Urothelium cell line (cell line): ENCODE results near the gene LY6G5C.
"Not testable (repeated sequence)": the region's sequence is repeated elsewhere in the genome, so short reads cannot be mapped to it uniquely, and the experiment has no call there.

ENCODE experiments used
- DNase-seq: peaks from one replicate; pipeline ENCODE4 v3.0.0; 2011; ENCODE audit warnings: low spot score, mixed read lengths
- FAIRE-seq: peaks from 2 replicates; lab custom pipeline; 2011; peaks lifted over from hg19 to GRCh38; lab: Jason Lieb, UNC

LY6G5C gene

DNA sequence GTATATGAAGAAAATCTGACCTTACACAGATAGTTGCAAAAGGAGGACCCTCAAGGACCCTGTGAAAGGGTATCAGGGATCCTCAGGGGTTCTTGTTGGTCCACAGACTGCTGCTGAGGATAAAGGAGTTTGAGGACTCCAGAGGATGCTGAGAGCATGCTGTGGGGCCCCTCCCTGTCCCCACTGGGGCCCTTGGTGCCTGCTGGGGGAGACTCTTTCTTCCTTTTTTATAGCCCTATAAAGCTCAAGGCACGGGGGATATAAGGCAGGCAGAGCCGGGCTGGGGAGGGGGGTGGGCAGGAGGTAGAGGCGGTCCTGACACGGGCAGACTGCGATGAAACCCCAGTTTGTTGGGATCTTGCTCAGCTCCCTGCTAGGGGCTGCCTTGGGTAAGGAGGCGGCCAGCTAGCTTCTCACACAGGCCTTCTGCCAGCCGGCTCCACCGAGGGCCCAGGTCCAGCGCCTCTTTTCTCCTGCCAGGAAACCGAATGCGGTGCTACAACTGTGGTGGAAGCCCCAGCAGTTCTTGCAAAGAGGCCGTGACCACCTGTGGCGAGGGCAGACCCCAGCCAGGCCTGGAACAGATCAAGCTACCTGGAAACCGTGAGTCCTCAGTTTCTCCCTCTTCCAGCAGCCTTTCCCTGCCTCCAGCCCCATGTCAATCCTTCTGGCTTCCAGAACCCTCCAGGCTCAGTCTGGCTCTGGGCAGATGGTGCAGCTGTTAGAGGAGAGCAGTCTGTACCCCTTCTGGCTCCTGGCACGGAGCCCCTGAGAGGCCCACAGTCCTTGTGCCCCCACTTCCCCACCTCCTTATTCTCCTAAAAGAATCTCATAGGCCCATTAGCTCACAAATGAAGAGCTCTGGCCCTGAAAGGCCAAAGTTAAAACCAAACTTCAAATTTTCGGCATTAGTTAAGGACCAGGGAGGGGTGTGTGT lies 34.4 kb upstream of the LY6G5C start, which contains the start of gene LY6G6D:
LY6G6D (plus strand) TSS at position 327 of the 937 bp plus-strand sequence; CDS start at position 335, 8 bp downstream.
- no peak for FAIRE-seq
- DNase-seq, result no peak

- FAIRE-seq (peak; percentile 17), DNase-seq (no peak)
Observed at GRCh38 chr6:31713991-31714684, 33.3 kb upstream of the LY6G5C start.

DNA sequence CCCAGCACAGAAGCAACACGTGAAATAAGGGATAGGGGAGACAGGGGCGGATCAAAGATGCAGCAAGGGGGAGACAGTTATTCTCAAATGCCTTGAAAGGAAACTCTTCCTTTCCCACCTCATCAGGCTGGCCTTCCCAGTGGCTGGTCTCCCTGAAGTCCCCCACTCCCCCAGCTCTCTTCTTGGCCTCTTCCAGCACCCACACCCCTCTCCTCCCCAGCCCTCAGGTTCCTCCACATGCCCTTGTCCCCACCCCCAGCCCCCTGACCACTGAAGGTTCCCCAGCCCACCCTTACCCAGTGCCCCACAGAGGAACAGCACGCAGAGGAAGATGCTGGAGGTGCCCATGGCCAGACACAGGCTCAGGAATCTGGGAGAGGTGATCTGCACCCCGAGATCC lies 32.6 kb upstream of the LY6G5C start:
- DNase-seq, result no peak
- FAIRE-seq, result no peak

- FAIRE-seq, result peak; percentile 56
- DNase-seq, result peak; percentile 29
Observed at GRCh38 chr6:31712296-31712695, 31.4 kb upstream of the LY6G5C start.

DNA sequence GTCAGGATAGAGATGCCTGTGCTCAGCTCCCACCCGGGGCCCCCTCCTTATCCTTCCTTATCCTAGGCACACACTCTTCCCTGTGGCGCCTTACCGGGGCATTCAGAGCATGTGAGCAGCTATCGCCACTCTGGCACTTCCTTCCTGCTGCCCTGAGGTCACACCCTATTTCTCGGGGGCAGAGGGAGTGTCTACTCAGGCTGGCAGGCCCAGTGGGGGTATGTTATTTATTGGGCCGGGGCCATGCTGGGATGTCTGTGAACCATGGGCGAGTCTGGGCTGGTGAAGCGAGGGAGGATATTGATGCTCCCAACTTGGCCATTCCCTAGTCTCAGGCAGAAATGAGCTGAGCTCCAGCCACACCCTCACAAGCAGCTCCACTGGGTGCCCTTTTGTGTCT lies 30.4 kb upstream of the LY6G5C start:
- DNase-seq, result no peak
- FAIRE-seq, result no peak

DNA sequence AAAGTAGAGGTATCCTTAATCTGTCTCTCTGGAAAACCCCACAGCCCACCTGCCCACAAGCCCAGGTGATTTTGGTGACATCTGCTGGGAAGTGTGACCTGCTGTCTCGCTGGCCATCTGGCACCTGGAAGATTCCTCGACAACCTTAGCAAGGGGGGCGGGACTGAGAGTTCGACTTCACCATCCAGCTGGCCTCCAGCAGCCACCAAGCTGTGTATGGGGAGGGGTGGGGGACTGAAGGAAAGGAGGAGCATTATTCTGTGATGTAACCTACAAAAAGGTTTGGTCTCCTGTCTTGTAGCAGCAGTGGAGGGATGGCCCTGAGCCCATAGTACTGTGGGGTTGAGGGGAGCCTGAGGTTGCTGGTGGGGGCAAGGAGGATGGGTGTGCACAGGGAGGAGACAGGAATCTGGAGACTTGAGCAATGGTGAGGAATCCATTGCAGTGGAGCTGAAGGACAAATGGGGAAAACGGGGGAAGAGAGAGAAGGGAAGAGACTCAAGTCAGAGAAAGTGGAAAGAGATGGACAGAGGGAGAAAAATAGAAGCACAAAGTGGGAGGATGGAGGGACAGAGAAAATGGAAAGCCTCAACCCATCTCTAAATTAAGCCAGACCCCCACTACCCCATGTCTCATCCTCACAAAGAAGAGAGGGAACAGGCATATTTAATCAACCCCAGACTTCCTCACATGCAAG lies 29.8 kb upstream of the LY6G5C start:
- DNase-seq, result no peak

GRCh38 chr6:31709157-31709556 lies 28.3 kb upstream of the LY6G5C start:
- not testable (repeated sequence) for DNase-seq, FAIRE-seq

More for the DNA sequence above, 29.8 kb upstream of the LY6G5C start:
- no peak for FAIRE-seq

GRCh38 chr6:31708224-31708623 lies 27.4 kb upstream of the LY6G5C start:
- no peak for DNase-seq
- FAIRE-seq, result no peak

- no peak for DNase-seq
Observed at GRCh38 chr6:31707701-31708100, 26.8 kb upstream of the LY6G5C start.

DNA sequence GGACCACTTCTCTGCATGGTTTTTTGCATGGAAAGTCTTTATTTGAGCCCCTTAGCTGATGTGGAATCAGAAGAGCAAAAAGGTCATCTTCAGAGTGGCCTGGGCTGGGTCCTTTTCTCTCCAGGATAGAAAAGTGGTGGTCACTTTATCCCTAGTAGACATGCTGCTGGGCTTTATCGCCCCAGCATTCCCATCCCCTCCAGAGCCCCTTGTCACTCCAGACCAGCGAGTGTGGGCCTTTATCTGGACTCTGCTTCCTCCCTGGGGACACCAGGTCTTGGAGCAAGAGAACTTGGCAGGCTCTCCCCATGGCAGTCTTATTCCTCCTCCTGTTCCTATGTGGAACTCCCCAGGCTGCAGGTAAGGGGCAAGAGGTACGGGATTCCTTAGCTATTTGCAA lies 25.7 kb upstream of the LY6G5C start, which contains the start of gene LY6G6F:
LY6G6F (plus strand) TSS at position 268 of the 400 bp plus-strand sequence; CDS start at position 309, 41 bp downstream.
- DNase-seq, result no peak
- FAIRE-seq, result no peak

More at GRCh38 chr6:31707701-31708100, 26.8 kb upstream of the LY6G5C start:
- FAIRE-seq, result no peak

GRCh38 chr6:31705931-31706330 lies 25.1 kb upstream of the LY6G5C start:
- no peak for DNase-seq
- FAIRE-seq, result no peak

DNA sequence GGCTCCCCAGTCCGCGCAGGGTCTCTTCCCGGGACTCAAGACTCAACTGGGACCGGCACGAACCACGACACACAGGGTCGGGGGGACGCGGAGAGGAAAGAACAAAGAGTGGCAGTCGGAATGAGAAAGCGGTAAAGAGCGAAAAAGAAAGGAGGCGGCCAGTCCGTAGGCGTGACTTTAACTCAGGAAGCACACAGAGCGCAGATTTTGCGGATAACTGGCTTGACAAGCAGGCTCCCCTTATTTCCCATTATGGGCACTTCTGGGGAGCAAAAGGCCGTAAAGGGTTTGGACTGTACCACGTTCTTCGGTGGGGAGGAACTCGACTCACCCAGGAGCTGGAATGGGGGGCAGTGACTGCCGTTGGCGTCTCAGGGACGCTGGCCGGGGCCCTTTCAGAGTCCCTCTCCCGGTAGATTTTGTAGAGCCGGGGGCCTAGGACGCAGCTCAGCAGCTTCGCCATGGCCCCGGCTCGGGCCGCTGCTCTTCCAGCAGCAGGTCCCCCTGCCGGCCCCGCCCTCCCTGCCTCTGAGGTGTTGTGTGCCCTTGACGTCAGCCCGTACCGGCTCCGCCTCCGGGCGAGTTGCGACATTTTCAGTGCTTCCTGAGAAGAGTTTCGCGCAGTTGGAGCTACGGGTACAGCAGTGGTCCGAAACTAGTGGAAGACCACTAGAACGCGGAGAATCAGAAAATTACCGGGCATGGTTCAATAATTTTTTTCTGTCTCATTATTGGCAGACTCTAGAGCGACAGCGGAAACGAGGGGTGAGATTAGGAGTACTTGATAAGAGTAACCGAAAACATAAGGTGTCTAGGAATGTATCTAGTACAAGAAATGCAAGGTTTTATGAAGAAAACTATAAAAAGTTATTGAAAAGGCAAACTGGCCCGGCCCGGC lies 22.2 kb upstream of the LY6G5C start, which contains the start of gene ABHD16A:
ABHD16A (minus strand) TSS at position 506 of the 898 bp plus-strand sequence; CDS start at position 463, 43 bp downstream.
- FAIRE-seq, result peak; percentile 69

DNA sequence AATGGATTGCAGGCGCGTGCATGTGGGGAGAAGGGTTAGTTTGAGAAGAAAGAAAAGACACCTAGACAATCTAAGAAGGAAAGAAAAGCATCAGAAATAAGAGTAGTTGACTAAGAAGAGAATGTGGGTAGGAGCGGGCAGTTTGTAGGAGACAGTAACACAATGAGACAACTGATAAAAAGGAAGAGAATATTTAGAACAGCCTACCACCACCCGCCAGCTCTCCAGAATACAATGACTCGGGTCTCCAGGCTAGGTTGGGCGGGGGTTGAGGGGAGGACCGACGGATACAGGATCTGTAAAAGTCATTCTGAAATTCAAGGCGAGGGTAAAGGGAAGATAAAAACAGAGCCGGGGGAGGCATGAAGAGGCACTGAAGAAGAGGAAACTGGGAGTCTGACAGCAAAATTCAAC lies 21.5 kb upstream of the LY6G5C start:
- DNase-seq (peak; percentile 26), FAIRE-seq (no peak)

More for the DNA sequence above, 22.2 kb upstream of the LY6G5C start, which contains the start of gene ABHD16A:
- DNase-seq, result peak; percentile 99

- FAIRE-seq (no peak), DNase-seq (no peak)
Observed at GRCh38 chr6:31701666-31702404, 21.0 kb upstream of the LY6G5C start.

DNA sequence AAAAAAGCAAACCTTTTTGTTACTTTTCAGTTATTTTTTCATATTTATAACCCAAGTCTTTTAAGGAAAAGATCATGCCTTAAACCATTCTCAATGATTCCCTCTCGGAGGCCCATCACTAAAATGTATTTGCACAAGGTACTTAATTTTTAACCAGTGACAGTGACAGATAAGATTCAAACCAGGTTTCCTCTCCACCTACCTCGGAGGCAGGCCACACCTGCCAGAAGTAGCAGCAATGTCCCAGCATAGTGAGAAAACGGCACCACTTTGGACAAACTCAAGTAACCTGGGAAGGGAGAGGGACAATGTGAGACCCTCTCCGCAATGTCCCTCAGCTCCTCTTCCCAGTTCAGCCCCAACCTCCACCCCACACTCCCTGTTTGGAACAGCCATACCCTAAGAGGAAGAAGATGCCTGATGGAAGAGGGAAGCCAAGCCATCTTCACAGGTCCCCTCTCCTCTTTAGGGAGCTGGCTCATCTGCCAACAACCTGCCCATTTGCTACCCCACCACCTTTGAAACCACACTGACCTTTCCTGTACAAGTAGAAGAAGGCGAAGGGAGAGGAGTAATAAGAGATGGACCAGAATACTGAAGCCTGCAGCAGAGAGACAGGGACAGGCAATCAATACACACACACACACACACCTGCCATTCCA lies 20.0 kb upstream of the LY6G5C start:
- DNase-seq (no peak), FAIRE-seq (no peak)

- FAIRE-seq (no peak), DNase-seq (no peak)
Observed at GRCh38 chr6:31697555-31697954, 16.7 kb upstream of the LY6G5C start.

- FAIRE-seq, result no peak
Observed at GRCh38 chr6:31693535-31693934, 12.7 kb upstream of the LY6G5C start.

GRCh38 chr6:31692886-31693285 lies 12.0 kb upstream of the LY6G5C start:
- FAIRE-seq, result no peak
- no peak for DNase-seq

More at GRCh38 chr6:31693535-31693934, 12.7 kb upstream of the LY6G5C start:
- DNase-seq, result no peak
